Thymus (tissue), 11 donors: Measurements from ENCODE around the gene GLI2. TPM values are rescaled to one million over a fixed set of nuclear protein-coding genes. Genes with fewer than 3 reads are reported as not detected.

ENCODE experiments used
- DNase-seq, 9 donors: peaks; one replicate each; pipeline ENCODE4 v3.0.0-alpha.2; 2013; ENCODE audit warnings: low spot score in 9 of 9, low read depth in 6 of 9, missing footprints in 1 of 9
- H3K27ac ChIP-seq, 2 donors: one replicate each; pipeline ENCODE4 v1.5.1; 2013; ENCODE audit warnings: control low read depth in 1 of 2, low read depth in 1 of 2, low read length in 1 of 2, mild to moderate bottlenecking in 1 of 2, moderate library complexity in 1 of 2
- H3K27me3 ChIP-seq, 2 donors: one replicate each; pipeline ENCODE4 v1.5.1; 2013; ENCODE audit warnings: low read length in 1 of 2; ENCODE audit not compliant: control insufficient read depth in 2 of 2, insufficient read depth in 1 of 2
- H3K36me3 ChIP-seq, 2 donors: one replicate each; pipeline ENCODE4 v1.5.1; 2013; ENCODE audit warnings: low read length in 1 of 2, mild to moderate bottlenecking in 1 of 2, moderate library complexity in 1 of 2; ENCODE audit not compliant: control insufficient read depth in 2 of 2, insufficient read depth in 2 of 2
- H3K4me1 ChIP-seq, 2 donors: one replicate each; pipeline ENCODE4 v1.5.1; 2013; ENCODE audit warnings: low read length in 2 of 2; ENCODE audit not compliant: control insufficient read depth in 2 of 2, insufficient read depth in 2 of 2
- H3K4me3 ChIP-seq, 2 donors: one replicate each; pipeline ENCODE4 v1.5.1; 2013; ENCODE audit warnings: low read length in 2 of 2, control low read depth in 1 of 2, mild to moderate bottlenecking in 1 of 2
- H3K9me3 ChIP-seq, 2 donors: one replicate each; pipeline ENCODE4 v1.5.1; 2013; ENCODE audit warnings: low read length in 1 of 2, mild to moderate bottlenecking in 1 of 2; ENCODE audit not compliant: control insufficient read depth in 2 of 2, insufficient read depth in 1 of 2
- WGBS: extraction: QIAGEN DNeasy Blood & Tissue Kit; methylation state at CpG from one replicate; pipeline ENCODE4 v1.1.7; 2013; 5-methylcytosine and 5-hydroxymethylcytosine counted together
- polyA plus RNA-seq: library from polyadenylated mRNA; stranded (reverse); fragments of 200-250 nt; gene quantifications from one replicate; pipeline ENCODE4 v1.2.3, GENCODE V29; 2013
- total RNA-seq: library from RNA; stranded (reverse); fragments of 120-200 nt; gene quantifications from one replicate; pipeline ENCODE4 v1.2.4, GENCODE V29; 2013
- donor health status: healthy.

Gene GLI2
- total and polyA plus RNA-seq, 2 donors = 1.3 to 1.8 TPM

DNA sequence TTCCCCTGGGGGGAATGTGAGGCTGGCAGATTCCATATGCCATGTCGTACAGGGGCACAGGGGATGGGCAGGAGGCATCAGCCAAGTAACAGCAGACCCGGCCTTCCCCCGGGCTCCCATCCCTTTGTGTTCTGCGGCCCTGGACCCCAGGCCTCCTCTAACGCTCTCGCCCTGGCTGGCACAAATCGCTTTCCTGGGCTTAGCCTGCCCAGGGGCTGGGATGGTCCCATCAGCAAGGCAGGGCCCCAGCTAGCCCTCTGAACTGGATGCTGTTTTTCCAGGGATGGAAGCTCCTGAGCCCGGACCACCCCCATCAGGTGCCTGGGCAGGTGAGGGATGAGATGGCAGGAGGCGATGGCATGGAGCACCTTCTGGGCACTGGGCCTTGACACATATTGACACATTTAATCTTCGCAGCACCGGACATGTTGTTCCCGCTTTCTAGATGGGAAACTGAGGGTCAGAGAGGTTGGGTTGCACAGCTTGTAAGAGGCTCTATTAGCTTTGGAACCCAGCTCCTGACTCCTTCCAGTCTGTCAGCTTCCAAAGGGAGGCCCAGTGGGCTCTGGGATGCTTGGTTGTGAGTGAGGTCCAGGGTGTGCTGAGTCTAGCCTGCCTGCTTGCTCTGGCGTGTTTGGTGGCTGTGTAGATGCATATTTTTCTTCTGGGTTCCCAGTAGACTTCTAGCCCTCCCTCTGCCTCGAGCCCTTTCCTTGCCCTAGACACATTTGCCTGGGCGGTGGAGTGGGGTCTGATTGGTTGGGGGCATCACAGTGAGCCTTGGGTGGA, 40.3 kb downstream of the GLI2 start:
- Histone ChIP-seq H3K27me3 (no peaks in the 10 kb centered on the region), H3K9me3 (no peaks in the 10 kb centered on the region), H3K4me1 (peaks cover 0 to 9% of the 10 kb centered on the region in 2 donors), H3K27ac (no peak overlapping the region), H3K36me3 (no peaks in the 10 kb centered on the region), H3K4me3 (no peak overlapping the region)
- no peak for DNase-seq
- WGBS = 94% methylated on average over 15 of the region's 15 CpGs

DNA sequence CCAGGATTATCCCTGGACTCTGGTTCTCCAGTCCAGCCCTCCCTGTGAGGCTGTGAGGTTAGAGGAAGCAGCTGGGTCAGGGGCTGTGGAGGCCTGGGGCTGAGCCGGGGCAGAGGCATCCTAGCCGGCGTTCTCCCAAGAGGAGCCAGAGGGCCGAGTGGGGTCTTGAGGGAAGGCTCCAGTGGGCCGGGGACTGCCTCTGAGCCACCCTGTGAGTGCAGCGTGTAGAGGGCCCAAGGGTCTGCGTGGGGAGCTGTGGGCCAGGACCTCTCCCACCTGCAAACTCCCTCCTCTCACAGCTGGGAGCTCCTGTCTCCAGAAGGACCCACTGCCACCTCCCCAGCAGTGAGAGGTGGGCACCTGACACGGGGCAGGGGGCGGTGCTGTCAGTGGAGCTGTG, 41.0 kb downstream of the GLI2 start:
- H3K27ac ChIP-seq = no peak overlapping the region
- no peak for DNase-seq
- no peaks in the 10 kb centered on the region for H3K9me3 ChIP-seq
- peaks cover 0 to 7% of the 10 kb centered on the region in 2 donors for H3K4me1 ChIP-seq
- no peaks in the 10 kb centered on the region for H3K36me3 ChIP-seq
- 95% methylated on average over 9 of the region's 9 CpGs for WGBS
- no peak overlapping the region for H3K4me3 ChIP-seq
- H3K27me3 ChIP-seq = no peaks in the 10 kb centered on the region

DNA sequence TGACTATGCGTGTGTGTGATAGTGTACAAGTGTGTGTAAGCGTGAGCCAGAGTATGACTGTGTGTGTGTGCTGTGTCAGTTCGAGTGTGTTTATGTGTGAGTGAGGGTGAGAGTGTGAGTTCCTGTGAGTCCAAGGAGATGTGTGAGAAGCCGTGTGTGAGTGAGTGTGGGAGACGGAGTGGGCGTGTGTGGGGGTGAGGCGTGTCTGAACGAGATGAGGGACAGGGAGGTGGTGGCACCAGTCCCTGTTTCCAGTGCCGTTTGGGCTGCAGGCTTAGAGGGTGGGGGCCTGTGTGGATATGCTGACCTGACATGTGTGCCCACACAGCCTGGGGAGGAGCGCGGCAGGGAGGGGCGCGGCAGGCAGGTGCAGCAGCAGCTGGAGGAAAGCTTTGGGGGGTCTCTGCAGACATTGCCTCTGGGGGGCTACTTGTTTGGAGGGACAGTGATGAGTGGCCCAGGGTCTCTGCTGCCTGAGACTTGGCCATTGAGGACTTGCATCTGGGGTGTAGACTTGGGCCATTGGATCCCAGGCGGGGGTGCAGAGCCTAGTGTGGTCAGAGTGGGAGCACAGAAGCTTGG, 41.6 kb downstream of the GLI2 start:
- Histone ChIP-seq H3K9me3 (no peaks in the 10 kb centered on the region), H3K36me3 (no peaks in the 10 kb centered on the region), H3K27ac (no peak overlapping the region), H3K4me3 (no peak overlapping the region), H3K4me1 (peaks cover 0 to 2% of the 10 kb centered on the region in 2 donors), H3K27me3 (no peaks in the 10 kb centered on the region)
- DNase-seq = no peak
- WGBS = 94% methylated on average over 14 of the region's 14 CpGs

DNA sequence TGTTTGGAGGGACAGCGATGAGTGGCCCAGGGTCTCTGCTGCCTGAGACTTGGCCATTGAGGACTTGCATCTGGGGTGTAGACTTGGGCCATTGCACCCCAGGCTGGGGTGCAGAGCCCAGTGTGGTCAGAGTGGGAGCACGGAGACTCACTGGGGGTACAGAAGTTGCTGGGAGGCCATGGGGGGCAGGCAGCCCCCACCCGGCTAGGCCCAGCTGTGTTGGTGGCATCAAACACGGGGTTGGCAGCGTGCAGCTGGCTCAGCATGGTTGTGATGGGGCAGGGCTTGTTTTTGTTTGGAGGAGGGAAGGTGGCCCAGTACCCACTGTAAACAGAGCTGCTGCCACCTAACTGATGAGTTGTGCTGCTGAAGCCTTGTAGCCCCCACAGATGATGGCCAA, 42.1 kb downstream of the GLI2 start:
- Histone ChIP-seq H3K27ac (no peak overlapping the region), H3K9me3 (no peaks in the 10 kb centered on the region), H3K27me3 (no peaks in the 10 kb centered on the region), H3K4me3 (no peak overlapping the region), H3K36me3 (no peaks in the 10 kb centered on the region), H3K4me1 (no peaks in the 10 kb centered on the region)
- 94% methylated on average over 5 of the region's 5 CpGs for WGBS
- DNase-seq = no peak

DNA sequence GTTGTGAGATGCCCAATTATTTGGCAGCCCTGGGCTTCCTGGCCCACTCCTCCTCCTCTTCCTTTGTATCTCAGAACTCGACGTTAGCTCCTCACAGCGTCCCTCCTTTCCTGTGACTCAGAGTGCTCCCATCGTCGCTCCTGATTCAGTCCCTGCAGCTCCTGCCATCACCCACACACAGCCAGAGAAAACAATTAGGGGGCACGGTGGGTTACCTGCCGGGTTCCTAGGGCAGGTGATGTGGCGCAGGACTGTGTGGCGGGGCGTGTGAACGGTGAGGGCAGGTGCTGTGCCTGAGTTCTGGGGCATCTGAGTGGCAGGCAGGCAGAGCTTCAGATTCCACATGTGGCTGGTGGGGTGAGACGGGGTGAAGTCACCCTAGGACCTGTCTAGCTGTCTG, 42.6 kb downstream of the GLI2 start:
- peaks cover 0 to 3% of the 10 kb centered on the region in 2 donors for H3K4me1 ChIP-seq
- no peak overlapping the region for H3K4me3 ChIP-seq
- no peaks in the 10 kb centered on the region for H3K9me3 ChIP-seq
- H3K27me3 ChIP-seq = no peaks in the 10 kb centered on the region
- no peak for DNase-seq
- H3K27ac ChIP-seq = no peak overlapping the region
- WGBS = 92% methylated on average over 12 of the region's 12 CpGs
- H3K36me3 ChIP-seq = no peaks in the 10 kb centered on the region

DNA sequence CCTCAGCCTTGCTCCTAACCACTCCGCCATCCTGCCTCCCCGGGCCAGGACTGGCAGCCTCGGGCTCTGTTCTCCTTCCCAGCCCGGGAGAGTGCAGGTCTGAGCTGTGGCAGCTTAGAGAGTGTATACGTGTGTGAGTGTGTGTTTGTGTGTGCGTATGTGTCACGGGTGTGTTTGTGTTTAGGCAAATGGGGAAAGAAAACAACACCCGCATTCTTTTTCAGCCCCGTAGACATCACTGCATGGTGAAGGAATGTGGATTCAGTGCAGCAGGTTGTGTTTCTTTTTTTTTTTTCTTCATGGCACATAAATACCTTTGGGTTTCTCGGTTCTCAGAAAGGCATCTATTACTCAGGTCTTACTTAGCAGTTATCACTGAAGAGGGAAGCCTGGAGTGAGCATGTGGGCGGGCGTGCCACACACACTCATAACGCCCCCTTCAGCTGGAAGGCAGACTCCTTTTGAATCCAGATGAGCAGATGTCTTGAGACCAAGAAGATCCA, 44.2 kb downstream of the GLI2 start:
- H3K4me3 ChIP-seq = no peak overlapping the region

DNA sequence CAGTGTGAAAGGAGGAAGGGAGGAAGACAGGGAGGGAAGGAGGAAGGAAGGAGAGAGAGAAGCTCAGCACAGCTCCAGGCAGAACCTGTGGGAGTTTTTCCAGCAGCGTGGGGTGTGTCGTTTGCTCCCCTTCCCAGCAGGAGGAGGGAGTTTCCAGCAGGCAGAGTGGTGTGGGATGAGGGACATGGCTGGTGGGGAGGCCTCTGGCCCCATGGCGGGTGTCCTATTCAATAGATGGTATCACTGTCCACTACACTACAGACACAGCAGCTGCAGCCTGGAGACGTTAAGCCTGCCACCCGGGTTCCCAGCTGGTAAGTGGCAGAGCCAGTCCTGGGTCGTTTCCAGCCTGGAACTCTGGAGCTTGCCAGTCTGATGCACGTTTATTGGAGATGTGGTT, 44.7 kb downstream of the GLI2 start:
- no peak for DNase-seq
- Histone ChIP-seq H3K27ac (no peak overlapping the region), H3K27me3 (no peaks in the 10 kb centered on the region)

More for the DNA sequence above, 44.2 kb downstream of the GLI2 start:
- DNase-seq = no peak
- Histone ChIP-seq H3K27me3 (no peaks in the 10 kb centered on the region), H3K27ac (no peak overlapping the region), H3K36me3 (no peaks in the 10 kb centered on the region), H3K4me1 (peaks cover 0 to 3% of the 10 kb centered on the region in 2 donors), H3K9me3 (no peaks in the 10 kb centered on the region)
- WGBS = 80% methylated on average over 13 of the region's 13 CpGs

DNA sequence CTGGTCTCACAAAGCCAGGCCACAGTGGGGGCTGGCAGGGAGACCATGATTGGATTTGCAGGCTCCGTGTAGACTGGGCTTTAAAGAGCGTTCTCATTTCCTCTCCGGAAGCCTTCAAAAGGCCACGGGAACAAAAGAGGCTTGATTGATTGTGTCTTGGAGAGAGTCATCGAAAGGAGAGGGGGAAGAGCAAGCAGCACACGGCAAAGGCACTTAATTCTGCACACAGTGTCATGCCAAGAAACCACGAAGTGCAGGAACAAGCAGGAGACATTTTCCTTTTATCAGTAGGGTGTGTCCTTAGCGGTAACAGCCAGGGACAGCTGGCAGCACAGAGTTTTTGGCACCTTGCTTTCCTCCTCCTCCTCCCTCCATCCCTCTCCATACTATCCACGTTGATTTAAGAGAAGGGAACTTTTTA, 47.7 kb downstream of the GLI2 start:
- WGBS = 5% methylated on average over 9 of the region's 9 CpGs
- Histone ChIP-seq H3K9me3 (no peaks in the 10 kb centered on the region), H3K36me3 (no peaks in the 10 kb centered on the region), H3K27me3 (no peaks in the 10 kb centered on the region), H3K4me3 (no peak overlapping the region), H3K4me1 (peaks cover 0 to 3% of the 10 kb centered on the region in 2 donors), H3K27ac (no peak overlapping the region)
- DNase-seq = peak in 1 of 9 donors; percentile 16

More for the DNA sequence above, 44.7 kb downstream of the GLI2 start:
- Histone ChIP-seq H3K9me3 (no peaks in the 10 kb centered on the region), H3K4me1 (peaks cover 0 to 3% of the 10 kb centered on the region in 2 donors), H3K36me3 (no peaks in the 10 kb centered on the region), H3K4me3 (no peak overlapping the region)
- WGBS = 76% methylated on average over 7 of the region's 7 CpGs

DNA sequence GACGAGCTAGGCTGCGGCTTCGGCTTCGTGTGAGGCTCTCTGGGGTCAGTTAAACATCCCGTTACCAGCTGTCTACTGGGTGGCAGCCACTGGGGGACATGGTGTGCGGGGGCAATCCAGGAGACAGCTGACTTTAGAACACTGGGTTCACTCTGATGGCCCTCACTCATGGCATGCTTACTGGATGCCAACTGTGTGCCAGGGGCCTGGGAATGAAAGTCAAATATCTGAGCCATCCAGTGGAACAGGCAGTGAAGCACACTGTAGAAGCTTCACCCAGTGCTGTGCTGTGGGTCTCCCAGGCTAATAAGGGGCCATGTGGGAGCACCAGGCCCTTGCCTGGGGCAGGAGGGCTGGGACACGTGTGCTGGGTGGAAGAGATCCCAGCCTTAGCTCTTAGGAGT, 48.3 kb downstream of the GLI2 start:
- H3K4me3 ChIP-seq = no peak overlapping the region
- H3K4me1 ChIP-seq = peaks cover 0 to 3% of the 10 kb centered on the region in 2 donors
- no peaks in the 10 kb centered on the region for H3K9me3 ChIP-seq
- no peak overlapping the region for H3K27ac ChIP-seq
- H3K27me3 ChIP-seq = no peaks in the 10 kb centered on the region
- 90% methylated on average over 7 of the region's 7 CpGs for WGBS
- DNase-seq = no peak
- no peaks in the 10 kb centered on the region for H3K36me3 ChIP-seq
